Measurements from ENCODE around the gene IFT88. TPM values are rescaled to one million over a fixed set of nuclear protein-coding genes. Genes with fewer than 3 reads are reported as not detected.

IFT88 gene
- total and polyA plus RNA-seq, 2 of the 4 experiments (the other 2 are of a cell fraction), result 5.5 to 8.6 TPM

GRCh38 chr13:20546556-20546955 is 20.4 kb upstream of the IFT88 start:
- no peaks in the 10 kb centered on the region for H3K9me1 ChIP-seq (ENCODE audit: insufficient read depth, low read length)
- H3K4me2 ChIP-seq (ENCODE audit: low read depth, low read length), result no peak overlapping the region
- CTCF ChIA-PET, result no interaction called here
- no peak overlapping the region for H3K14ac ChIP-seq (replicated peaks; ENCODE audit: low read depth, low read length)
- H3K23ac ChIP-seq (ENCODE audit: low read depth, low read length), result no peak overlapping the region
- no peak overlapping the region for H3K18ac ChIP-seq (ENCODE audit: low read depth, low read length)
- H2AFZ ChIP-seq (replicated peaks; ENCODE audit: low read length, poor library complexity), result no peak overlapping the region
- dilution Hi-C loops (cut with HindIII; ENCODE audit: low sequenced_read_pairs, unreplicated experiment) (no loop called here), intact Hi-C loops (cut with micrococcal nuclease) (no loop called here), in situ Hi-C loops (cut with MboI; ENCODE audit: low sequenced_read_pairs) (no loop called here)
- no peak overlapping the region for H3K4ac ChIP-seq (ENCODE audit: low read depth, low read length)
- H4K8ac ChIP-seq (ENCODE audit: low read depth in 2 of 2, low read length in 2 of 2), result no peak overlapping the region
- no peaks in the 10 kb centered on the region for H3K36me3 ChIP-seq (ENCODE audit: control insufficient read depth, insufficient read depth, low read length)
- no peak overlapping the region for H2BK120ac ChIP-seq (ENCODE audit: low read depth, low read length)
- no peak overlapping the region for H3K27ac ChIP-seq (ENCODE audit: insufficient read depth, low read length)
- no peak for TF ChIP-seq RFX5 (IDR thresholded peaks at IDR 0.05; ENCODE audit: low read depth, low read length)
- WGBS, 2 experiments (ENCODE audit: extremely low coverage in 2 of 2, insufficient read length in 1 of 2), result no CpG with 5 or more reads among the region's 1 CpG
- H3K79me1 ChIP-seq (ENCODE audit: low read depth in 1 of 2, low read length in 2 of 2), result no peaks in the 10 kb centered on the region
- BruUV-seq (replicated peaks), result no TSS peak
- no peak overlapping the region for H2BK20ac ChIP-seq (ENCODE audit: low read depth, low read length)
- H2BK5ac ChIP-seq (ENCODE audit: low read depth, low read length, poor library complexity, severe bottlenecking), result no peak overlapping the region
- H2AK9ac ChIP-seq (replicated peaks; ENCODE audit: low read depth, low read length, poor library complexity), result no peak overlapping the region
- H3K56ac ChIP-seq (ENCODE audit: extremely low read depth, insufficient read depth, low read length), result no peak overlapping the region
- no peak for DNase-seq
- no peak for ATAC-seq (ENCODE audit: low read depth)
- no peak overlapping the region for H2AK5ac ChIP-seq (ENCODE audit: low read depth, low read length)
- no peak overlapping the region for H4K91ac ChIP-seq (ENCODE audit: insufficient read depth, low read depth, low read length)
- no peak overlapping the region for H3K4me3 ChIP-seq (ENCODE audit: insufficient read depth, low read depth, low read length)
- POLR2A ChIA-PET (ENCODE audit: unreplicated experiment), result no interaction called here
- no peak overlapping the region for H2BK15ac ChIP-seq (ENCODE audit: low read depth, low read length)
- no peak overlapping the region for H3K9ac ChIP-seq (ENCODE audit: low read depth, low read length)
- H4K20me1 ChIP-seq (ENCODE audit: insufficient read depth, low read length), result no peaks in the 10 kb centered on the region
- no peaks in the 10 kb centered on the region for H3K4me1 ChIP-seq (ENCODE audit: control insufficient read depth, insufficient read depth, low read length)
- no peak overlapping the region for H4K5ac ChIP-seq (ENCODE audit: low read depth, low read length)
- H3K27me3 ChIP-seq (ENCODE audit: control insufficient read depth, insufficient read depth, low read length), result peaks cover 2% of the 10 kb centered on the region; the same call in 1 of the 2 replicates
- no peaks in the 10 kb centered on the region for H3K9me3 ChIP-seq (ENCODE audit: control insufficient read depth, insufficient read depth, low read length)

Data from IMR-90 (cell line).